Measurements from ENCODE around the gene PHF24. TPM values are rescaled to one million over a fixed set of nuclear protein-coding genes. Genes with fewer than 3 reads are reported as not detected.
A peak's percentile ranks its signal among the peaks of the same experiment; 100 is the strongest.
"Not testable (repeated sequence)": the region's sequence is repeated elsewhere in the genome, so short reads cannot be mapped to it uniquely, and the experiment has no call there.

PHF24 gene
- total RNA-seq, 1 donor from 2014 or later = 0.13 TPM

GRCh38 chr9:34948451-34948850 is 9.6 kb upstream of the PHF24 start:
- no peaks in the 10 kb centered on the region for H3K9me3 Mint-ChIP-seq (ENCODE audit: unreplicated experiment)
- no peaks in the 10 kb centered on the region for H3K27me3 Mint-ChIP-seq (ENCODE audit: unreplicated experiment)
- TF ChIP-seq CTCF (IDR thresholded peaks at IDR 0.05; ENCODE audit: unreplicated experiment) = no peak
- no peak overlapping the region for H3K27ac Mint-ChIP-seq (ENCODE audit: unreplicated experiment)
- H3K4me3 Mint-ChIP-seq (ENCODE audit: unreplicated experiment) = no peak overlapping the region
- H3K4me1 Mint-ChIP-seq (ENCODE audit: unreplicated experiment) = no peaks in the 10 kb centered on the region
- H3K36me3 Mint-ChIP-seq (ENCODE audit: low read depth, unreplicated experiment) = no peaks in the 10 kb centered on the region
- no peak for DNase-seq (ENCODE audit: low spot score)

GRCh38 chr9:34954225-34954624 is 3.9 kb upstream of the PHF24 start:
- no peaks in the 10 kb centered on the region for H3K9me3 Mint-ChIP-seq (ENCODE audit: unreplicated experiment)
- DNase-seq (ENCODE audit: low spot score) = no peak
- no peak for TF ChIP-seq CTCF (IDR thresholded peaks at IDR 0.05; ENCODE audit: unreplicated experiment)
- H3K27me3 Mint-ChIP-seq (ENCODE audit: unreplicated experiment) = peaks cover 2% of the 10 kb centered on the region
- no peaks in the 10 kb centered on the region for H3K36me3 Mint-ChIP-seq (ENCODE audit: low read depth, unreplicated experiment)
- H3K4me1 Mint-ChIP-seq (ENCODE audit: unreplicated experiment) = no peaks in the 10 kb centered on the region
- H3K27ac Mint-ChIP-seq (ENCODE audit: unreplicated experiment) = no peak overlapping the region
- no peak overlapping the region for H3K4me3 Mint-ChIP-seq (ENCODE audit: unreplicated experiment)

- not testable (repeated sequence) for H3K4me1 Mint-ChIP-seq (ENCODE audit: unreplicated experiment); H3K4me3 Mint-ChIP-seq (ENCODE audit: unreplicated experiment); H3K27ac Mint-ChIP-seq (ENCODE audit: unreplicated experiment); DNase-seq (ENCODE audit: low spot score); H3K9me3 Mint-ChIP-seq (ENCODE audit: unreplicated experiment); H3K36me3 Mint-ChIP-seq (ENCODE audit: low read depth, unreplicated experiment); H3K27me3 Mint-ChIP-seq (ENCODE audit: unreplicated experiment)
Measured at GRCh38 chr9:34956066-34956465, 2.0 kb upstream of the PHF24 start.

GRCh38 chr9:34956648-34957047 is 1.4 kb upstream of the PHF24 start:
- Mint-ChIP-seq H3K27me3 (ENCODE audit: unreplicated experiment) (peaks cover 2% of the 10 kb centered on the region), H3K9me3 (ENCODE audit: unreplicated experiment) (no peaks in the 10 kb centered on the region), H3K4me1 (ENCODE audit: unreplicated experiment) (peaks cover 3% of the 10 kb centered on the region), H3K27ac (ENCODE audit: unreplicated experiment) (no peak overlapping the region), H3K4me3 (ENCODE audit: unreplicated experiment) (no peak overlapping the region), H3K36me3 (ENCODE audit: low read depth, unreplicated experiment) (no peaks in the 10 kb centered on the region)
- no peak for TF ChIP-seq CTCF (IDR thresholded peaks at IDR 0.05; ENCODE audit: unreplicated experiment)
- no peak for DNase-seq (ENCODE audit: low spot score)

GRCh38 chr9:34958411-34958982 is 412 bp downstream of the PHF24 start:
- H3K36me3 Mint-ChIP-seq (ENCODE audit: low read depth, unreplicated experiment) = no peaks in the 10 kb centered on the region
- peaks cover 2% of the 10 kb centered on the region for H3K27me3 Mint-ChIP-seq (ENCODE audit: unreplicated experiment)
- H3K4me1 Mint-ChIP-seq (ENCODE audit: unreplicated experiment) = peaks cover 19% of the 10 kb centered on the region
- H3K9me3 Mint-ChIP-seq (ENCODE audit: unreplicated experiment) = no peaks in the 10 kb centered on the region
- DNase-seq (ENCODE audit: low spot score) = no peak
- H3K4me3 Mint-ChIP-seq (ENCODE audit: unreplicated experiment) = peak overlapping the region; percentile 9
- H3K27ac Mint-ChIP-seq (ENCODE audit: unreplicated experiment) = no peak overlapping the region
- no peak for TF ChIP-seq CTCF (IDR thresholded peaks at IDR 0.05; ENCODE audit: unreplicated experiment)
